Measurements from ENCODE around the gene ADAMTS17. TPM values are rescaled to one million over a fixed set of nuclear protein-coding genes. Genes with fewer than 3 reads are reported as not detected.

The ADAMTS17 gene
- total and polyA plus RNA-seq, 2 experiments from 2014 or later = 3.7 to 4.4 TPM

DNA sequence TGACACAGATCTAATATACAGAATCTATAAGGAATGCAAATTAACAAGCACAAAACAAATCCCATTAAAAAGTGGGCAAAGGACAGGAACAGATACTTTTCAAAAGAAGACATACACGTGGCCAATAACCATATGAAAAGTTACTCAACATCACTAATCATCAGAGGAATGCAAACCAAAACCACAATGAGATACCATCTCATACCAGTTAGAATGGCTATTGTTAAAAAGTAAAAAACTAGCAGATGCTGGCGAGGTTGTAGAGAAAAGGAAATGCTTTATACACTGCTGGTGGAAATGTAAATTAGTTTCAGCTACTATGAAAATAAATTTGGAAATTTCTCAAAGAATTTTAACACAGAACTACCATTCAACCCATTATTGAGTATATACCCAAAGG lies 50.7 kb downstream of the ADAMTS17 start:
- Histone ChIP-seq H3K36me3 (replicated peaks; ENCODE audit: insufficient read depth, low read depth) (no peaks in the 10 kb centered on the region), H2AFZ (no peak overlapping the region), H3K4me1 (ENCODE audit: insufficient read depth) (no peaks in the 10 kb centered on the region), H3K27me3 (no peaks in the 10 kb centered on the region), H3K4me2 (no peak overlapping the region), H3K9me2 (replicated peaks; ENCODE audit: insufficient read depth) (no peaks in the 10 kb centered on the region), H3K79me2 (no peaks in the 10 kb centered on the region), H4K20me1 (ENCODE audit: insufficient read depth, poor library complexity, severe bottlenecking) (no peaks in the 10 kb centered on the region), H3K27ac (no peak overlapping the region), H3K9me3 (ENCODE audit: low read depth) (no peaks in the 10 kb centered on the region), H3K4me3 (no peak overlapping the region)
- DNase-seq (ENCODE audit: low spot score) = no peak
- WGBS (ENCODE audit: low lambda C conversion rate, missing lambda C conversion rate) = 56% methylated on average over 2 of the region's 2 CpGs
- TF ChIP-seq EZH2 (IDR thresholded peaks at IDR 0.05; ENCODE audit: borderline replicate concordance) (no peak), EZH2phosphoT487 (IDR thresholded peaks at IDR 0.05; ENCODE audit: low read depth, severe bottlenecking, unreplicated experiment) (no peak)
- TF ChIP-seq, protein P1, sequence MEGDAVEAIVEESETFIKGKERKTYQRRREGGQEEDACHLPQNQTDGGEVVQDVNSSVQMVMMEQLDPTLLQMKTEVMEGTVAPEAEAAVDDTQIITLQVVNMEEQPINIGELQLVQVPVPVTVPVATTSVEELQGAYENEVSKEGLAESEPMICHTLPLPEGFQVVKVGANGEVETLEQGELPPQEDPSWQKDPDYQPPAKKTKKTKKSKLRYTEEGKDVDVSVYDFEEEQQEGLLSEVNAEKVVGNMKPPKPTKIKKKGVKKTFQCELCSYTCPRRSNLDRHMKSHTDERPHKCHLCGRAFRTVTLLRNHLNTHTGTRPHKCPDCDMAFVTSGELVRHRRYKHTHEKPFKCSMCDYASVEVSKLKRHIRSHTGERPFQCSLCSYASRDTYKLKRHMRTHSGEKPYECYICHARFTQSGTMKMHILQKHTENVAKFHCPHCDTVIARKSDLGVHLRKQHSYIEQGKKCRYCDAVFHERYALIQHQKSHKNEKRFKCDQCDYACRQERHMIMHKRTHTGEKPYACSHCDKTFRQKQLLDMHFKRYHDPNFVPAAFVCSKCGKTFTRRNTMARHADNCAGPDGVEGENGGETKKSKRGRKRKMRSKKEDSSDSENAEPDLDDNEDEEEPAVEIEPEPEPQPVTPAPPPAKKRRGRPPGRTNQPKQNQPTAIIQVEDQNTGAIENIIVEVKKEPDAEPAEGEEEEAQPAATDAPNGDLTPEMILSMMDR (IDR thresholded peaks at IDR 0.05; ENCODE audit: poor library complexity) = no peak

DNA sequence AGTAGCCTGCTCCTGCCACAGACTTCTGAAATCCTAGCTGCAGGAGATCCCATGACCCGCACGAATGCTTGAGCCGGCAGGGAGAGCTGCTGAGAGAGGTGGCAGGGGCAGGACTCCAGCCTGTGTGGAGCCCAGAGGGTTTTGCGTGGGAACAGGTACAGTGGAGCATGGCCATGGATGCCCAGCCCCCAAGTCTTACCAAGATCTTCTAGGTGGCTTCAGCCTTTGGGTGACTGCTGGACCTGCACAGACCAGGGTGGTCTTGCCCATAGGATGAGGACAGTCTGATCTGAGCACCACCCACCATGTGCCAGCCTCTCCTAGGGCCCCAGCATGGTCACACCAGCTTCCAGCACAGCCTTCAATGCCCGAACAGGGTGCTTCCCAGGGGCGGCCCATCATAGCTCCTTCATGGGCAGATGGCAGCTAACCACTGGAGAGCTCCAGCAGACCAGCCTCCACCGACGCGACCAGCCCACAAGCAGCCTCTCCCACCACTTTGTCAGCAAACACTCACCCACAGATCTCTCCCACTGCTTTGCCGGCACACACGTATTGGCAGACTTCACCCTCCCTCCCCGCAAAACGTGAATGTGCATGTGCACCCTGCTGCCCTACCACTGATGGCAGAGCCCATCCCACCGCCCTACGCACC lies 56.0 kb downstream of the ADAMTS17 start:
- H3K79me2 ChIP-seq = no peaks in the 10 kb centered on the region
- H3K27me3 ChIP-seq = no peaks in the 10 kb centered on the region
- no peak overlapping the region for H3K4me2 ChIP-seq
- no peak overlapping the region for H2AFZ ChIP-seq
- 97% methylated on average over 15 of the region's 15 CpGs for WGBS (ENCODE audit: low lambda C conversion rate, missing lambda C conversion rate)
- no peak overlapping the region for H3K27ac ChIP-seq
- H3K4me3 ChIP-seq = no peak overlapping the region
- H3K9me3 ChIP-seq (ENCODE audit: low read depth) = no peaks in the 10 kb centered on the region
- no peaks in the 10 kb centered on the region for H4K20me1 ChIP-seq (ENCODE audit: insufficient read depth, poor library complexity, severe bottlenecking)
- no peaks in the 10 kb centered on the region for H3K4me1 ChIP-seq (ENCODE audit: insufficient read depth)
- TF ChIP-seq, protein P1 (IDR thresholded peaks at IDR 0.05; ENCODE audit: poor library complexity) = no peak
- TF ChIP-seq EZH2 (IDR thresholded peaks at IDR 0.05; ENCODE audit: borderline replicate concordance) = no peak
- no peak for TF ChIP-seq EZH2phosphoT487 (IDR thresholded peaks at IDR 0.05; ENCODE audit: low read depth, severe bottlenecking, unreplicated experiment)
- H3K36me3 ChIP-seq (replicated peaks; ENCODE audit: insufficient read depth, low read depth) = no peaks in the 10 kb centered on the region
- DNase-seq (ENCODE audit: low spot score) = no peak
- no peaks in the 10 kb centered on the region for H3K9me2 ChIP-seq (replicated peaks; ENCODE audit: insufficient read depth)

GRCh38 chr15:100284701-100285100 lies 57.1 kb downstream of the ADAMTS17 start:
- Histone ChIP-seq H3K9me3 (ENCODE audit: low read depth) (no peaks in the 10 kb centered on the region), H3K27me3 (no peaks in the 10 kb centered on the region), H3K79me2 (no peaks in the 10 kb centered on the region), H3K4me2 (no peak overlapping the region), H3K27ac (no peak overlapping the region), H3K36me3 (replicated peaks; ENCODE audit: insufficient read depth, low read depth) (no peaks in the 10 kb centered on the region), H3K9me2 (replicated peaks; ENCODE audit: insufficient read depth) (no peaks in the 10 kb centered on the region), H3K4me3 (no peak overlapping the region), H4K20me1 (ENCODE audit: insufficient read depth, poor library complexity, severe bottlenecking) (no peaks in the 10 kb centered on the region), H2AFZ (no peak overlapping the region), H3K4me1 (ENCODE audit: insufficient read depth) (no peaks in the 10 kb centered on the region)
- no peak for TF ChIP-seq EZH2phosphoT487 (IDR thresholded peaks at IDR 0.05; ENCODE audit: low read depth, severe bottlenecking, unreplicated experiment)
- TF ChIP-seq, protein P1 (IDR thresholded peaks at IDR 0.05; ENCODE audit: poor library complexity) = no peak
- no peak for TF ChIP-seq EZH2 (IDR thresholded peaks at IDR 0.05; ENCODE audit: borderline replicate concordance)
- WGBS (ENCODE audit: low lambda C conversion rate, missing lambda C conversion rate) = 53% methylated on average over 6 of the region's 6 CpGs
- DNase-seq (ENCODE audit: low spot score) = peak; percentile 50

Data from hepatocyte (in vitro differentiated cells).